Sigmoid colon (tissue), 7 donors: ENCODE measurements around the gene RTN4RL2. TPM values are rescaled to one million over a fixed set of nuclear protein-coding genes. Genes with fewer than 3 reads are reported as not detected.

Experiments
- DNase-seq: peaks from one replicate; pipeline ENCODE4 v3.0.0-alpha.2; 2019
- H3K27ac ChIP-seq, 4 donors: fragments of 200-600 bp; sonication (generic); one replicate each; pipeline ENCODE4 v1.5.1; 2016 to 2019; ENCODE audit warnings: mild to moderate bottlenecking in 1 of 4
- H3K27me3 ChIP-seq, 3 donors: fragments of 200-600 bp; sonication (generic); one replicate each; pipeline ENCODE4 v1.5.1; 2019; ENCODE audit warnings: mild to moderate bottlenecking in 1 of 3
- H3K36me3 ChIP-seq, 4 donors: fragments of 200-600 bp; sonication (generic); one replicate each; pipeline ENCODE4 v1.5.1; 2016 to 2019
- H3K4me1 ChIP-seq, 4 donors: fragments of 200-600 bp; sonication (generic); one replicate each; pipeline ENCODE4 v1.5.1; 2017 to 2019
- H3K4me3 ChIP-seq, 4 donors: fragments of 200-600 bp; sonication (generic); one replicate each; pipeline ENCODE4 v1.5.1; 2017 to 2019; ENCODE audit warnings: mild to moderate bottlenecking in 2 of 4, moderate library complexity in 1 of 4
- H3K9me3 ChIP-seq, 4 donors: fragments of 200-600 bp in 3 of 4; sonication (generic) in 3 of 4; one replicate each; pipeline versions ENCODE4 v1.5.1 to v1.6.1; 2013 to 2019
- EP300 ChIP-seq, 4 donors: sonication (generic); formaldehyde crosslinking; IDR thresholded peaks; one replicate each; pipeline ENCODE4 v1.6.1; 2017; ENCODE audit warnings: antibody characterized with exemption in 4 of 4
- POLR2A ChIP-seq, 2 donors: fragments of 450-650 bp; IDR thresholded peaks; one replicate each; pipeline ENCODE4 v1.6.1; 2016; ENCODE audit warnings: antibody characterized with exemption in 2 of 2, mild to moderate bottlenecking in 2 of 2, moderate library complexity in 2 of 2
- POLR2AphosphoS5 ChIP-seq, 4 donors: sonication (generic); formaldehyde crosslinking; IDR thresholded peaks; one replicate each; pipeline ENCODE4 v1.6.1; 2017; ENCODE audit warnings: antibody characterized with exemption in 4 of 4
- WGBS, 2 donors: extraction: QIAGEN DNeasy Blood & Tissue Kit; methylation state at CpG; one replicate each; pipeline ENCODE4 v1.1.7; 2013; 5-methylcytosine and 5-hydroxymethylcytosine counted together
- intact Hi-C: fragments of 100-400 bp; cut with DNase I; formaldehyde crosslinking; loops from one replicate; pipeline ENCODE4 v1.15.1; 2023
- polyA plus RNA-seq, 3 donors: library from polyadenylated mRNA; stranded (reverse); fragments of 200-250 nt; gene quantifications; one replicate each; pipeline ENCODE4 v1.2.3, GENCODE V29; 2013
- total RNA-seq, 4 donors: library from RNA; depleted of rRNA; stranded (reverse); fragments of >200 nt; gene quantifications; one replicate each; pipeline ENCODE4 v1.1.0, GENCODE V29; 2016
- TF ChIP-seq, protein P1 (sequence below), 4 experiments: fragments of 450-650 bp in 3 of 4; fragments of 200-600 bp in 1 of 4; IDR thresholded peaks; one replicate each; pipeline ENCODE4 v1.5.1; 2016 to 2019; ENCODE audit warnings: antibody characterized with exemption in 4 of 4, mild to moderate bottlenecking in 3 of 4, moderate library complexity in 2 of 4
- donor health status: healthy with polysubstance abuse.
- donor health status: Bipolar disorder and iron deficiency.
- donor health status: healthy.

The RTN4RL2 gene
- total and polyA plus RNA-seq, 7 donors, result 0.41 to 0.66 (median 0.61) TPM; not detected in 3

DNA sequence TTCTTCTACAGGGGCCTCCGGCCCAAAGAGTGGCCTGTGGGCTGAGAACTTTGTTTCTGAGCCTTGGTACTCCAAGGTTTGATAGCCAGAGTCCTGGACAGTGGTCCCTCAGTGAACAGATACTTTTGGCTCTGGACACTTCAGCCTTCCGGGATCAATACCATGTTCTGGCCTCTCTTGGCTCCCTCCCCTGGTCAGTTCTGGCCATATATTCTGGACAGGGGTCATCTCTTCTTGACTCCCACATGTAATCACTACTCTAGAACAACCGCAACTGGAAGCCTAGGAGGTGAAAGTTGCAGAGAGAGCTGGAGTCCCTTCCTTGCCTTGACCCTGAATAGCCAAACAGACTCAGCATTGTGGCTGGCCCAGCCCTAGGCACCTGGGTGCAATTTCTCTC, 2.3 kb downstream of the RTN4RL2 start:
- WGBS, 2 donors, result 88 to 93% methylated on average over 3 of the region's 3 CpGs

DNA sequence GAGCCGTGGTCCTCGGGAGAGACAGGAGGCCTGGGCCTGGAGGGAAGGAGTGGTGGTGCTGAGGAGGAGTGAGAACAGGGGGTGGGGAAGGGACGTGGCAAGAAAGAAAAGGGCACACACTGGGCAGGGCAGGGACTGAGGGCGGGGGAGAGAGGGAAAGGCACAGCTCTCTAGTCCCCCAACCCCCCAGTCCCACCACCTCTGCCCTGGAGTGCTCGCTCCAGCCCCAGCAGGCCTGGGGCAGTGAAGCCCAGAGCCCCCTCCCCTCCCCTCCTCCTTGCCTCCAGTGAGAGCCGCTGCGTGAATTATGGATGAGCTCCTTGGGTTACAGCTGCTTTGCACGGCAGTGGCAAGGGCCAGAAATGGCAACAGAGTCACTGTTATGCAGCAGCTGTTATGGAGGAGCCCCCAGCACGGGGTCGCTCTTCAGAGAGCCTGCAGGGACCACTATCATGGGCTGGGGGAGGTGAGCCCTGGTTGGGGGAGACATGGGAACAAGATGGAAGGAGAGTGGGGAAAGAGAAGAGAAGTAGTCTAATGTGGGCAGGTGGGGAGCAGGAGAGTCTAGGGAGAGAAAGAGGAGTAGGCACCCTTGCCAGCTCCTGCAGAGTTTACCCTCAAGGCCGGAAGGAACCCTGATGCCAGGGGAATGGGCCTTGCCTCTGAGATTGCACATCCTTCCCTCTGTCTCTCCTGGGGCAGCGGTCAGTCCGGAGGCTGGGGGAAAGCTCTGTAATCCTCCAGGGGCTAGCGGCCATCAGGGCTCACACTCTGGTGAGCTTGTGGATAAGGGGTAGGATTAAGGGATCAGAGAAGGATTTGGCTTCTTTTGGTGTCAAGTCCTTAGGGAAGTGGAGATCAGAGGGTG, 3.6 kb downstream of the RTN4RL2 start:
- Histone ChIP-seq H3K27me3 (peaks cover 22 to 42% (median 40%) of the 10 kb centered on the region in 3 donors), H3K4me1 (peaks cover 0 to 23% (median 22%) of the 10 kb centered on the region in 4 donors), H3K4me3 (no peak overlapping the region), H3K9me3 (no peaks in the 10 kb centered on the region), H3K36me3 (no peaks in the 10 kb centered on the region), H3K27ac (no peak overlapping the region)
- intact Hi-C loops, result no loop called here
- no peak for TF ChIP-seq EP300 (IDR thresholded peaks at IDR 0.05)
- TF ChIP-seq POLR2AphosphoS5 (IDR thresholded peaks at IDR 0.05), result no peak
- TF ChIP-seq, protein P1, sequence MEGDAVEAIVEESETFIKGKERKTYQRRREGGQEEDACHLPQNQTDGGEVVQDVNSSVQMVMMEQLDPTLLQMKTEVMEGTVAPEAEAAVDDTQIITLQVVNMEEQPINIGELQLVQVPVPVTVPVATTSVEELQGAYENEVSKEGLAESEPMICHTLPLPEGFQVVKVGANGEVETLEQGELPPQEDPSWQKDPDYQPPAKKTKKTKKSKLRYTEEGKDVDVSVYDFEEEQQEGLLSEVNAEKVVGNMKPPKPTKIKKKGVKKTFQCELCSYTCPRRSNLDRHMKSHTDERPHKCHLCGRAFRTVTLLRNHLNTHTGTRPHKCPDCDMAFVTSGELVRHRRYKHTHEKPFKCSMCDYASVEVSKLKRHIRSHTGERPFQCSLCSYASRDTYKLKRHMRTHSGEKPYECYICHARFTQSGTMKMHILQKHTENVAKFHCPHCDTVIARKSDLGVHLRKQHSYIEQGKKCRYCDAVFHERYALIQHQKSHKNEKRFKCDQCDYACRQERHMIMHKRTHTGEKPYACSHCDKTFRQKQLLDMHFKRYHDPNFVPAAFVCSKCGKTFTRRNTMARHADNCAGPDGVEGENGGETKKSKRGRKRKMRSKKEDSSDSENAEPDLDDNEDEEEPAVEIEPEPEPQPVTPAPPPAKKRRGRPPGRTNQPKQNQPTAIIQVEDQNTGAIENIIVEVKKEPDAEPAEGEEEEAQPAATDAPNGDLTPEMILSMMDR (IDR thresholded peaks at IDR 0.05), result no peak
- no peak for TF ChIP-seq POLR2A (IDR thresholded peaks at IDR 0.05)
- DNase-seq, result no peak
- WGBS, 2 donors, result 77 to 78% methylated on average over 14 of the region's 14 CpGs

More for the DNA sequence above, 2.3 kb downstream of the RTN4RL2 start:
- H3K27me3 ChIP-seq, result peaks cover 34 to 55% (median 53%) of the 10 kb centered on the region in 3 donors
- H3K4me3 ChIP-seq, result no peak overlapping the region
- intact Hi-C loops, result no loop called here
- DNase-seq, result no peak
- H3K9me3 ChIP-seq, result no peaks in the 10 kb centered on the region
- no peak overlapping the region for H3K27ac ChIP-seq
- H3K36me3 ChIP-seq, result no peaks in the 10 kb centered on the region
- TF ChIP-seq, protein P1 (IDR thresholded peaks at IDR 0.05), result no peak
- no peak for TF ChIP-seq POLR2AphosphoS5 (IDR thresholded peaks at IDR 0.05)
- no peak for TF ChIP-seq EP300 (IDR thresholded peaks at IDR 0.05)
- no peak for TF ChIP-seq POLR2A (IDR thresholded peaks at IDR 0.05)
- H3K4me1 ChIP-seq, result peaks cover 0 to 36% (median 35%) of the 10 kb centered on the region in 4 donors

DNA sequence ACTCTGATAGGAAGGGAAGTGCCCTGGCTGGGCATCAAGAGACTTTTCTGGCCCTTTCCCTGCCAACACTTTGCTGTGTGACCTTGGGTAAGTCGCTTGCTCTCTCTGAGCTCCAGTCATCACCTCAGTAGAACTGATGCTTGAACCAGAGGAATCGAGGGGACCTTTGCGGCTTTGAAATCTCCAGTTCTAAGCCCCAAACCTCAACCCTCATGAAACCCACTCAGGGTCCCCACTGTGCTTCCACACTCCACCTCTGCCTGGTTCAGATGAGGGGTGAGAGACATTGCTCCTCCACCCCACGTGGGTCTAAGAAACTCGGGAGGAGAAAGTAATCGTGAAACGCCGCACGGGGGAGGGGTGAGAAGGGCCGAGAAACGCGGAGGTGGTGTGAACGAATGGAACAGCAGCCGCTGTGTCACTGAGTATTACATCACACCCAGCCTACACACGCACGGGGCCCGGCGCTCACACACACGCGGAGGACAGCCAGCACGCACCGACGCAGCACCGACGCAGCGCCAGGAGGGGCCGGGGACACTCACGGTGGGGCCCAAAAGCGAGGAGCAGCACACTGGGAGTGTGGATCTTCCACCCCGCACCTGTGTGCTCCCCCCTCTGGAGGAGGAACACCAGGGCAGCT, 4.3 kb downstream of the RTN4RL2 start:
- TF ChIP-seq POLR2AphosphoS5 (IDR thresholded peaks at IDR 0.05) (no peak), EP300 (IDR thresholded peaks at IDR 0.05) (no peak), POLR2A (IDR thresholded peaks at IDR 0.05) (no peak)
- TF ChIP-seq, protein P1 (IDR thresholded peaks at IDR 0.05), result no peak
- Histone ChIP-seq H3K9me3 (no peaks in the 10 kb centered on the region), H3K4me1 (peaks cover 0 to 15% (median 14%) of the 10 kb centered on the region in 4 donors), H3K4me3 (no peak overlapping the region), H3K27me3 (peaks cover 15 to 35% (median 32%) of the 10 kb centered on the region in 3 donors), H3K36me3 (no peaks in the 10 kb centered on the region), H3K27ac (no peak overlapping the region)
- DNase-seq, result no peak
- 53 to 66% methylated on average over 30 of the region's 30 CpGs for WGBS, 2 donors
- intact Hi-C loops, result no loop called here

DNA sequence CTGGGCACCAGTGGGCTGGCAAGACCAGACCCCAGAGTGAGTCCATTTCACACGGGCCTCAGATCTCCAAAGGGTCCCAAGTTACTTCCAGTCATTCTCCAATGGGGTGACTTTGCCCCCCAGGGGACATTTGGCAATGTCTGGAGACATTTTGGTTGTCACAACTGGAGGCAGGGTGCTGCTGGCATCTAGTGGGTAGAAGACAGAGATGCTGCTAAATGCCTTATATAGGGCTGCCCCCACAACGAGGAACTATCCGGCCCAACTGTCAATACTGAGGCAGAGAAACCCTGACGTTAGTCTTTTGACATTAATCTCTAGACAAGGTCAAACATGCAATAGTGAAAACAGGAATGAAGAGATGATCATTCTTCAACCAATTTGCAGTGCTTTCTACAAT, 6.4 kb downstream of the RTN4RL2 start:
- Histone ChIP-seq H3K4me1 (no peaks in the 10 kb centered on the region), H3K9me3 (no peaks in the 10 kb centered on the region), H3K27ac (no peak overlapping the region), H3K4me3 (no peak overlapping the region), H3K27me3 (peaks cover 0 to 22% (median 15%) of the 10 kb centered on the region in 3 donors), H3K36me3 (no peaks in the 10 kb centered on the region)
- DNase-seq, result no peak
- intact Hi-C loops, result no loop called here
- 46 to 64% methylated on average over 4 of the region's 4 CpGs for WGBS, 2 donors
- TF ChIP-seq POLR2AphosphoS5 (IDR thresholded peaks at IDR 0.05) (no peak), EP300 (IDR thresholded peaks at IDR 0.05) (no peak), POLR2A (IDR thresholded peaks at IDR 0.05) (no peak)
- TF ChIP-seq, protein P1 (IDR thresholded peaks at IDR 0.05), result no peak
